HEK293T (cell line): Measurements from ENCODE around the gene CEP350.

Experiments used
- CTCF ChIA-PET: fragments of 350-600 bp; formaldehyde crosslinking; extraction: SDS; loops from one replicate; lab custom pipeline; 2021; ENCODE audit warnings: antibody characterized with exemption, inconsistent platforms; lab: Yijun Ruan, JAX
- POLR2A ChIA-PET: fragments of 350-600 bp; formaldehyde crosslinking; extraction: SDS; loops from one replicate; lab custom pipeline; 2020; ENCODE audit warnings: antibody characterized with exemption, inconsistent platforms; lab: Yijun Ruan, JAX
- DNase-seq: peaks from one replicate; pipeline ENCODE4 v3.0.0; 2012; ENCODE audit warnings: mixed read lengths; ENCODE audit errors: extremely low spot score
- ARNT ChIP-seq: fragments of 450-650 bp; IDR thresholded peaks from 2 replicates; pipeline ENCODE4 v1.6.1; 2017; ENCODE audit warnings: mild to moderate bottlenecking
- BHLHE40 ChIP-seq: fragments of 450-650 bp; IDR thresholded peaks from 2 replicates; pipeline ENCODE4 v1.6.1; 2016; ENCODE audit warnings: mild to moderate bottlenecking, moderate library complexity, borderline replicate concordance
- CTBP1 ChIP-seq: fragments of 450-650 bp; IDR thresholded peaks from 2 replicates; pipeline ENCODE4 v1.6.1; 2016; ENCODE audit warnings: borderline replicate concordance
- ELF4 ChIP-seq: fragments of 450-650 bp; IDR thresholded peaks from 2 replicates; pipeline ENCODE4 v1.6.1; 2017; ENCODE audit warnings: antibody characterized with exemption
- FOXA1 ChIP-seq: fragments of 450-650 bp; IDR thresholded peaks from 2 replicates; pipeline ENCODE4 v1.6.1; 2016; ENCODE audit warnings: mild to moderate bottlenecking
- FOXK2 ChIP-seq: fragments of 450-650 bp; IDR thresholded peaks from 2 replicates; pipeline ENCODE4 v1.6.1; 2016; ENCODE audit warnings: mild to moderate bottlenecking
- FOXM1 ChIP-seq: fragments of 450-650 bp; IDR thresholded peaks from 2 replicates; pipeline ENCODE4 v1.6.1; 2017; ENCODE audit warnings: mild to moderate bottlenecking, borderline replicate concordance
- HDGF ChIP-seq: fragments of 450-650 bp; IDR thresholded peaks from 2 replicates; pipeline ENCODE4 v1.6.1; 2017; ENCODE audit warnings: antibody characterized with exemption, borderline replicate concordance
- L3MBTL2 ChIP-seq: fragments of 450-650 bp; conservative IDR thresholded peaks from 2 replicates; pipeline ENCODE4 v1.6.1; 2016; ENCODE audit warnings: mild to moderate bottlenecking
- LEF1 ChIP-seq: fragments of 450-650 bp; IDR thresholded peaks from 2 replicates; pipeline ENCODE4 v1.6.1; 2017; ENCODE audit warnings: mild to moderate bottlenecking, borderline replicate concordance
- NFRKB ChIP-seq: fragments of 450-650 bp; IDR thresholded peaks from 2 replicates; pipeline ENCODE4 v1.6.1; 2016; ENCODE audit warnings: mild to moderate bottlenecking, moderate library complexity
- SP1 ChIP-seq: fragments of 450-650 bp; IDR thresholded peaks from 2 replicates; pipeline ENCODE4 v1.6.1; 2017
- SUZ12 ChIP-seq: fragments of 450-650 bp; IDR thresholded peaks from 2 replicates; pipeline ENCODE4 v1.6.1; 2016; ENCODE audit warnings: mild to moderate bottlenecking
- TARDBP ChIP-seq: fragments of 450-650 bp; IDR thresholded peaks from 2 replicates; pipeline ENCODE4 v1.6.1; 2016
- ZNF384 ChIP-seq: fragments of 450-650 bp; IDR thresholded peaks from 2 replicates; pipeline ENCODE4 v1.6.1; 2016
- TF ChIP-seq, protein P1 (sequence below): fragments of 450-650 bp; IDR thresholded peaks from 2 replicates; pipeline ENCODE4 v1.6.1; 2016

Gene CEP350

DNA sequence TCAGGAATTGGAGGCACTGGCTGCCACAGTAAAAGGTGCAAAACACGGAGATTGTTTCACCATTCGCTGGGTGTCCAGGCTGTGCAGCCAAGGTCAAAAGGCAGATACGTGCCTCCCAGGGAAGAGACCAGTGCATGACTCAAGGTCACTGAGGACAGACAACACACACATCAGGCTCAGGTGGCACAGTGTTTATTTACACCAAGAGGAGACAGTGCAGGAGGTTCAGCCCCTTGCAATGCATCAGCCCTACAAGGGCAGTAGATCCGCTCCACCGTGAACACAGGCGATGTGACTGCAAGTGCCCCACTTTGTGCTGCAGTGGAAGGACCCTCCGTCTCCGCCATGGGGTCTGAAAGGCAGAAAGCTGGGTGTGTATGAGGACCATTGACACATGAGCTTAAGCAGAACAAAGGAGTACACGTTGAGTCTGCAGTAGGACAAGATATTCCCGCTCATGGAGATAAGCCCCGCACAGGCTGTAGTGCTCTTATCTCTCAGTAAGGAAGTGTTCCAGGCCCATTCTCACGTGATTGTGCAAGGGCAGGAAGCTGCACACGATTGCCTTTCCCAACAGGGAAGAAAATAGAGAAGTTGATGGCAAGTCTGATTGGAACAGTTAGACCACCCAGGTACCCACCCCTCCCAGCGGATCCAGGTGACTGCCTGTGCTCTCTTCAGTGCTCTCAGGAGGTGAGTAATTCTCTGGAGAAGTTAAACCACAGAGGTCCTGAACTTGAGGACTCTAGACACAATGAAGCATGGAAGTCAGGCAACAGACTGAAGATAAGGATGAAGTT, 162.6 kb downstream of the CEP350 start:
- CTCF ChIA-PET: no interaction called here

DNA sequence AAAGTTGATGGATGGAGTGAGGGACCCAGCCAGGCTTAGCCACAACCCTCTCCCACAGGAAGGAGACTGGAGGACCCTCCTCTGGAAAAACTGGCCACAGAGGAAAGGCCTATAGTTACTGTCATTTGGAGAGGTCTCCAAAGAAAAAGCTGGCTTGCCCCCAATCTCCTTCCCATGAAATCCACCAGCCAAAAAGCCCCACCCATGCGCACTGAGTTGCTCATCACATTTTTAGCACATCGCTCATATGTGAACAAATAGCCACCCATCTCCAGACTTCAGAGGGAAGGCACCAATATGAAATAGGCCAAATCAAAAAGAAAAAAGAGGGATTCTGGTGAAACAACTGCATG, 163.1 kb downstream of the CEP350 start:
- DNase-seq: no peak
- POLR2A ChIA-PET: no interaction called here
- CTCF ChIA-PET: no interaction called here
- TF ChIP-seq FOXA1 (no peak), SUZ12 (no peak), BHLHE40 (no peak), NFRKB (no peak)

More for the DNA sequence above, 162.6 kb downstream of the CEP350 start:
- no peak for DNase-seq
- POLR2A ChIA-PET: no interaction called here
- TF ChIP-seq CTBP1 (no peak), SP1 (no peak), BHLHE40 (no peak), FOXM1 (no peak), FOXK2 (no peak), TARDBP (no peak), NFRKB (no peak), ELF4 (no peak), SUZ12 (no peak), ZNF384 (no peak), HDGF (no peak), FOXA1 (no peak), L3MBTL2 (no peak), ARNT (no peak), LEF1 (no peak)
- TF ChIP-seq, protein P1, sequence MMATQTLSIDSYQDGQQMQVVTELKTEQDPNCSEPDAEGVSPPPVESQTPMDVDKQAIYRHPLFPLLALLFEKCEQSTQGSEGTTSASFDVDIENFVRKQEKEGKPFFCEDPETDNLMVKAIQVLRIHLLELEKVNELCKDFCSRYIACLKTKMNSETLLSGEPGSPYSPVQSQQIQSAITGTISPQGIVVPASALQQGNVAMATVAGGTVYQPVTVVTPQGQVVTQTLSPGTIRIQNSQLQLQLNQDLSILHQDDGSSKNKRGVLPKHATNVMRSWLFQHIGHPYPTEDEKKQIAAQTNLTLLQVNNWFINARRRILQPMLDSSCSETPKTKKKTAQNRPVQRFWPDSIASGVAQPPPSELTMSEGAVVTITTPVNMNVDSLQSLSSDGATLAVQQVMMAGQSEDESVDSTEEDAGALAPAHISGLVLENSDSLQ: no peak

DNA sequence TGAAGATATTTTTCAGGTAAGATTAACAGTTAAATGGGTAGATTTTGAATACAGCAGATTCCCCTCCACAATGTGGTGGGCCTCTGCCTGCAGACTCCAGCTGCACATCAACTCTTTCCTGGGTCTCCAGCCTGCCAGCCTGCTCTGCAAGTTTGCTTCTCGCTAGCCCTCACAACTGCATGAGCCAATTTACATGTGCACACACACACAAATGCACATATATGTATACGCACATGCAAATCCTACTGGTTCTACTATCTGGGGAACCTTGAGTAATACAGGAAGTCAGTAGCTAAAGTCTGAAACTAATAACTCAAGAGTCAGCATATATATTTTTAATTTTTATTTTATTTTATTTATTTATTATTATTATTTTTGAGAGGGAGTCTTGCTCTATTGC, 165.2 kb downstream of the CEP350 start:
- DNase-seq: no peak
- CTCF ChIA-PET: interaction anchor here (0.7 kb wide), 1 partner anchor 15 kb away, joined by 3 read pairs; no protein-coding TSS in a partner anchor
- POLR2A ChIA-PET: no interaction called here
- TF ChIP-seq CTBP1 (no peak), FOXK2 (no peak), SUZ12 (no peak), ZNF384 (no peak), LEF1 (no peak), FOXM1 (no peak), TARDBP (no peak), HDGF (no peak), ARNT (no peak)
- TF ChIP-seq, protein P1: no peak

DNA sequence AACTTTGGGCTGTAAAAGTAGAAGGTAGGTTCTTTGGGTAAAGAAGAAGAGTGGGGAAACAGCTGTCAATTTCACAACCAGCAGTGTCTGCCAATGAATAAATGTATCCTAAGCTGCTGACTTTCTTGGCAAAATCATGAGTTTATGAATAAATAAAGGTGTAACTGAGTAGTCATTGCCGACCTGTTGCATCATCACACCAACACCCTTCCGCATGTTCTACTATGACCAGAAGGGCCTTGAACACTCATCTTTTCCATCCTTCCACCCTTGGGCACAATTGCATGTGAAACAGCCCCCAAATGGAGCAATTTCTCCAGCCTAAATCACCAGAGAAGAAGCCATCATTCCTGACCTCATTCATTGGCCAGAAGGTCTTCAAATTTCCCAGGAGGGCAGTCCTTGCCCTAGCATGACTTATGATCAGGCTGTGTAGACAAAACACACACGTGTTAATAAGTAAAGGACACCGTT, 168.9 kb downstream of the CEP350 start:
- ChIA-PET POLR2A (no interaction called here), CTCF (no interaction called here)
- DNase-seq: no peak
- TF ChIP-seq TARDBP: no peak
- no peak for TF ChIP-seq ARNT
- TF ChIP-seq, protein P1: no peak
- TF ChIP-seq HDGF: no peak
- no peak for TF ChIP-seq CTBP1
- TF ChIP-seq FOXM1: no peak
- TF ChIP-seq FOXA1: no peak
- no peak for TF ChIP-seq SP1
- no peak for TF ChIP-seq BHLHE40
- no peak for TF ChIP-seq L3MBTL2
- TF ChIP-seq NFRKB: no peak
- TF ChIP-seq ELF4: no peak

DNA sequence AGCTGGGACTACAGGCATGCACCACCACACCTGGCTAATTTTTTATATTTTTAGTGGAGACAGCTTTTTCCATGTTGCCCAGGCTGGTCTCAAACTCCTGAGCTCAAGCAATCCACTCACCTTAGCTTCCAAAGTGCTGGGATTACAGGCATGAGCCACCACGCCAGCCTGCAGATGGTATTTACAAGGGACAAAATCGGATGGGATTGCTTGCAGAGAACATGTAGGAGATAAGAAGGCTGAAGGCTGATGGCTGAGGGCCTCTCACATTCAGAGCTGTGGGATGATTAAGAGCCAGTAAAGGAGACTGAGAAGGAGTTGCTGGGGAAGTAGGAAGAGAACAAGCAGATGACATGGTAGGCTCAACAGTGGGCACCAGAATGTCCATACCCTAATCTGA, 176.0 kb downstream of the CEP350 start:
- ChIA-PET CTCF (no interaction called here), POLR2A (interaction anchor here (1.4 kb wide), 1 partner anchor 24 kb away, joined by 4 read pairs; the partner anchor contains the start of gene QSOX1)
- TF ChIP-seq ARNT: no peak
- no peak for TF ChIP-seq CTBP1
- TF ChIP-seq, protein P1: no peak
- no peak for TF ChIP-seq NFRKB
- no peak for TF ChIP-seq BHLHE40
- TF ChIP-seq ZNF384: no peak
- no peak for TF ChIP-seq L3MBTL2
- no peak for TF ChIP-seq FOXK2
- TF ChIP-seq SP1: no peak
- no peak for TF ChIP-seq HDGF
- TF ChIP-seq FOXM1: no peak
- TF ChIP-seq LEF1: no peak
- TF ChIP-seq FOXA1: no peak
- no peak for TF ChIP-seq SUZ12
- TF ChIP-seq TARDBP: no peak
- no peak for TF ChIP-seq ELF4
- no peak for DNase-seq
